ENCODE results near the gene ARMC7.
A peak's percentile ranks its signal among the peaks of the same experiment; 100 is the strongest.
"Not testable (repeated sequence)": the region's sequence is repeated elsewhere in the genome, so short reads cannot be mapped to it uniquely, and the experiment has no call there.

ARMC7 gene

DNA sequence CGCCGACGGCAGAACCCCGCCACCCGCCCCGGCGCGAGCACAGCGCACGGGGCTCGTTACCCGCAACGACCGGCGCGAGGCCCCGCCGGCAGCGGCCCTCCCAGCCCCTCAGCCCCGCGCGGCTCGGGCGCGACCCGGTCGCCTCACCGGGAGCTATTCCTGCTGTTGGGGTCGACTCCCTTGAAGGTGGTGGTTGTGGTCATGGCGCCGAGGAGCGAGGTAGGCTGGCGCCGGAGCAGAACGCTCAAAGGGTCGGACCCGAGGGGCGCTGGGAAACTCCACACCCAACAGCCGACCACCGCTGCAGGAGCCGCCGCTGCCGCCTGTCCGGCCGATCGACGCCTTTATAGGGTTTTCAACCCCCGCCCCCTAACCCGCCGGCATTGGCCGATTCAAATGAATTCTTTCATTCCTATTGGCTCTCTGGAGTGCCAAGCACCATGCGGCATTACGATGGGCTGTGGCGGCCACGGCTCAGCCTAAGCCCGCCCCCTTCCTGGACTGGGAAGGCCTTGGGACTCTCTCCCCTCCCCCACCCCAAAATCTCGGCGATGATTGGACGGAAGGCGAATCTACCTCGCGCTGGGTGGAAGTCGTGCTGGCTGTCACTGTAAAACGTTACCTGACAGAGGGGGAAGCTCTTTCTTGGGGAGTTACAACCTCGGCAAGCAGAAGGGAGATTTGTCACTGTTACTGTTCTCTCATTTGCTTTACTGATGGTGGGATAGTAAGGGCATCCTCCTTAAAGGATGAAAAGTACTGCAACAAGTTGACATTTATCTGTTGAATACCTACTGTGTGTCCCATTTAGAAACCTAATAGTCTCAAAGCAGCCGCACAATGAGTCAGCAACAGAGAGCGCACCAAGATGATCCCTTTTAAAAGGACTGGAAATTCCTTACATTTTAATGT is 44.7 kb downstream of the ARMC7 start, which contains the start of gene JPT1:
TSS of gene JPT1 (minus strand) at position 318 of the 912 bp plus-strand sequence. CDS start at position 203, 115 bp downstream.
- peak; percentile 98 to 99 for DNase-seq

DNA sequence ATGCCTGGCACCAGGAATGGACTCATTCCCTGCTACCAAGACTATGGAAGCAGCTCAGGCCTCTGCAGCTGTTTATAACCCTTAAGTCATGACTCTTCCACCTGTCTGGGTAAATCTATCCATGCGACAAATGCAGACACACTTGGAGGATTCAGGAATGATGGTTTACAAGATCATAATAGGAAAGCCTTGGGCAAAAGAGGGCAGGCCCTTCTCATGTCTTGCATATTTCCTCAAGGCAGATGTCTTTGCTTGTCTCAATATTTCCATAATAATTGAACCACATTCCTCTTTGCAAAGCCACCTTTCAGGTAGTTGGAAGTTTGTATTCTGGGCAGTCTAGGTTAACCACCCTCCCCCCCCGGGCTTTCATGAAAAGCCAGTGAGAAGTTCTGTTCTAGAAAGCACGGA is 45.4 kb downstream of the ARMC7 start:
- DNase-seq: no peak

DNA sequence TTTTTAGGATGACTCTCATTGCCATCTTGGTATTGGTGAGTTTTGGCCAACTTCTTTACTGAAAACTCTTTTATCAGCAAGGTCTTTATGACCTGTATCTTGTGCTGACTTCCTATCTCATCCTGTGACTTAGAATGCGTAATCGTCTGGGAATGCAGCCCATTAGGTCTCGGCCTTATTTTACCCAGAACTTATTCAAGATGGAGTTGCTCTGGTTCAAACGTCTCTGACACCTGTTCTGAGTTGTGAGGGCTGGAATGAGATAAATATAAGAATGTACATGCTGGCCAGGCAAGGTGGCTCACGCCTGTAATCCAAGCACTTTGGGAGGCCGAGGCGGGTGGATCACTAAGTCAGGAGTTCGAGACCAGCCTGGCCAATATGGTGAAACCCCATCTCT is 48.7 kb downstream of the ARMC7 start:
- DNase-seq: not testable (repeated sequence)

DNA sequence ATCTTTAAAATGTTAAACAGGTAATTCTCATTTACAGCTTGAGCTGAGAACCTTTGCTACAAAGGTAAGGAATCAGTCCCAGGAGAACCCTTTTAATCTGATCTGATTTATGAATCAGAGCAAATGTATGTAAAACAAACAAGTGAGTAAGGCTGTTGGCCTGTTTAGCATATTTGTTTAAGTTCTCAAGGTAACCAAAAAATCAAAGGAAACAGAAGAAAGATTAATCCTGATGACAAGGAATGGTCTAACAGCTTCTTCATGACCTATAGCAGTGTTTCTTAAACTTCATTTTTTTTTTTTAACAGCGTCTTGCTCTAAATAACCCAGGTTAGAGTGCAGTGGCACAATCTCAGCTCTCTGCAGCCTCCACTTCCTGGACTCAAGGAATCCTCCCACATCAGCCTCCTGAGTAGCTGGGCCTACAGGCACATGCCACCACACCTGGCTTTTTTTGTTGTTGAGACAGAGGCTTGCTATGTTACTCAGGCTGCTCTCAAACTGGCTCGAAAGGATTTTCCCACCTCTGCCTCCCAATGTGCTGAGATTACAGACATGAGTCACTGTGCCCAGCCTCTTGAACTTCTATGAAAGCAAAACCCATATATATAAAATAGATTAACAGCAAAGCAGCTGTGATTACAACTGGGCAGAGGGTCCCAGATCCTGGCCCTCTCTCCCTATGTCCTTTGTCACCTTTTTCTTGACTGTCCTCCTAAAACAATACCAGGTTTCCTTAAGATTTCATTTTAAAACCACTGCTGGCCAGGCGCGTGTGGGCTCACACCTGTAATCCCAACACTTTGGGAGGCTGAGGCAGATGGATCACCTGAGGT is 49.6 kb downstream of the ARMC7 start:
- no peak for DNase-seq

DNA sequence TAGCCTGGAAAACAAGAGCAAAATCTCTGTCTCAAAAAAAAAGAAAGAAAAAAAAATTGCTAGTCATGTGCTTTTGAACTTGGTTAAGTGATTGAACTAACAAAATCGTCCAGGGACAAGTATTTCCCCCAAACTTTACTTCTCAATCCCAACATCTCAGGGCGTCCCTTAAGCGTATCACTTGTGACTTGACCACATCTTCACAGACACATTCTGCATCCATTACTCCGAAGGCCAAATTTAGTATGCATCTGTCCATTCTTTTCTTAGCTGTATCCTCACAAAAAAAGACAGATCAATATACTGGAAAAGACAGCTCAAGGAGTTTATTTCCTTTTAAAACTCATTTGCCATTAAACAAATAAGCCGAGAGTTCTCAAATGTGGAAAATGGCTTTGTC is 50.4 kb downstream of the ARMC7 start:
- DNase-seq: no peak

DNA sequence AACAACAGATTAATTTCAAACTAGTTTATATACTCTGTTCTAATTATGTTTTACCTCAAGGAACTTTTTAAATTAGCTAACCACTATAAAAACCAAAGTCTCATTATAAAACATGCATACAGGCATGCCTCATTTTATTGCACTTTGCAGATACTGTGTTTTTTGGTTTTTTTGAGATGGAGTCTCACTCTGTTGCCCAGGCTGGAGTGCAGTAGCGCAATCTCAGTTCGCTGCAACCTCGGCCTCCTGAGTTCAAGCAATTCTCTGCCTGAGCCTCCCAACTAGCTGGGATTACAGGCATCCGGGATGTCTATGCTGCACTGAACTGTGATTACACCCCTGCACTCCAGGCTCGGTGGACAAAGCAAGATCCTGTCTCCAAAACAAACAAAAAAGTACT is 53.3 kb downstream of the ARMC7 start:
- DNase-seq: no peak

DNA sequence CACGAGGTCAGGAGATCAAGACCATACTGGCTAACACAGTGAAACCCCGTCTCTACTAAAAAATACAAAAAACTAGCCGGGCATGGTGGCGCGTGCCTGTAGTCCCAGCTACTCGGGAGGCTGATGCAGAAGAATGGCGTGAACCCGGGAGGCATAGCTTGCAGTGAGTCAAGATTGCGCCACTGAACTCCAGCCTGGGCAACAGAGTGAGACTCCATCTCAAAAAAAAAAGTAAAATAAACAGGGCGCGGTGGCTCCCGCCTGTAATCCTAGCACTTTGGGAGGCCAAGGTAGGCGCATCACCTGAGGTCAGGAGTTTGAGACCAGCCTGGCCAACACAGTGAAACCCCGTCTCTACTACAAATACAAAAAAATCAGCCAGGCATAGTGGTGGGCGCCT is 54.8 kb downstream of the ARMC7 start:
- DNase-seq: not testable (repeated sequence)

DNA sequence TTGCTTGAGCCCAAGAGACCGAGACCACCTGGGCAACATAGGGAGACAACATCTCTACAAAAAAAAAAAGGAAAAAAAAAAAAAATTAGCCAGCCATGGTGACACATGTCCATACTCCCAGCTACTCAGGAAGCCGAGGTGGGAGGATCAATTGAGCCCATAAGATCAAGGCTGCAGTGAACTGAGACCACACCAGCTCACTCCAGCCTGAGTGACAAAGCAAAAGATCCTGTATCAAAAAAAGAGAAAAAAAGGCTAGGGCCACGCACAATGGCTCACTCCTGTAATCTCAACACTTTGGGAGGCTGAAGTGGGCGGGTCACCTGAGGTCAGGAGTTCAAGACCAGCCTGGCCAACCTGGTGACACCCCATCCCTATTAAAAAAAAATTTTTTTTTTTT is 59.2 kb downstream of the ARMC7 start:
- DNase-seq: no peak

DNA sequence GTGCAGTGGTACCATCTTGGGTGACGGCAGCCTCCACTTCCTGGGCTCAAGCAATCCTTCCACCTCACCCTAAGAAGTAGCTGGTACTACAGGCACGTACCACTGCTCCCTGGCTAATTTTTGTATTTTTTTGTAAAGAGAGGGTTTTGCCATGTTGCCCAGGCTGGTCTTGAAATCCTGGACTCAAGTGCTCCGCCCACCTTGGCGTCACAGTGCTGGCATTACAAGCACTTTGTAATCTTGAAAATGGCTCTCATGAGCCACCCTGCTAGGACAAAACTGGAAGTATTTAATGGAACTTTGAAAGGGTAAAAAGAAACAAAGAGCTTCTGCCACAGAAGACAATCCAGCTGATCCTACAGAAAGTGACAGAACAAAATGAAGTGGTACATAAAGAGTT is 63.8 kb downstream of the ARMC7 start:
- DNase-seq: no peak

DNA sequence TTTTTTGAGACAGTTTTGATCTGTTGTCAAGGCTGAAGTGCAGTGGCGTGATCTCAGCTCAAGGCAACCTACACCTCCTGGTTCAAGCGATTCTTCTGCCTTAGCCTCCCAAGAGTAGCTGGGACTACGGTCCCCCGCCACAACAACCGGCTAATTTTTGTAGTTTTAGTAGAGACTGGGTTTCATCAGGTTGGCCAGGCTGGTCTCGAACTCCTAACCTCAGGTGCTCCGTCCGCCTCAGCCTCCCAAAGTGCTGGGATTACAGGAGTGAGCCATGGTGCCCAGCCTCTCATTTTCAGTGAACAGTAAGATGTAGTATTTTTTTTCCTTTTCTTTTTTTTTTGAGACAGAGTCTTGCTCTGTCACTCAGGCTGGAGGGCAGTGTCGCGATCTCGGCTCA is 65.2 kb downstream of the ARMC7 start:
- DNase-seq: no peak

DNA sequence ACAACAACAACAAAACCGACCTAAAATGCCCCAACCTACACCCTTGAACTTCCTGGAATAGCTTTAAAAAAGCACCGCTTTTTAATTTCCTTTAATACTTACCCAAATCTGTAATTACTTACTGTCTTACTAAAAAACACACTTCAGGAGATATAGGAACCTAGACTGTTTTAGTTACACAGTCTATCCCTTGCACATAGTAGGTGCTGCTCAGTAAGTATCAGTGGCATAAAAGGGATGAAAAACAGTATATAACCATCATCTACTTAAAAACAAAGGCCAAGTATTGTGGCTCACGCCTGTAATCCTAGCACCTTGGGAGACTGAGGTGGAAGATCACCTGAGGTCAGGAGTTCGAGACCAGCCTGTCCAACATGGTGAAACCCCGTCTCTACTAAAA is 66.9 kb downstream of the ARMC7 start:
- DNase-seq: no peak

DNA sequence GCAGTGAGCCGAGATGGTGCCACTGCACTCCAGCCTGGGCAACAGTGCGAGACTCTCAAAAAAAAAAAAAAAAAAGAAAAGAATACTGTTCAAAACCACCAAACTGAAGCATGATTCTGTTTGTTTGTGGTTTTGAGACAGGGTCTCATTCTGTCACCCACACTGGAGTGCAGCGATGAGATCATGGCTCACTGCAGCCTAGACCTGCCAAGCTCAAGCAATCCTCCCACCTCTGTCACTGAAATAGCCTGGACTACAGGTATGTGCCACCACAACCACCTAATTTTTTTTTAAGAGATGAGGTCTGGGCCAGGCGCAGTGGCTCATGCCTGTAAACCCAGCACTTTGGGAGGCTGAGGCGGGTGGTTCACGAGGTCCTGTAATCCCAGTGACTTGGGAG is 68.7 kb downstream of the ARMC7 start:
- DNase-seq: no peak
